Heart right ventricle (tissue), 16 donors: Measurements from ENCODE around the gene CHMP2A. TPM values are rescaled to one million over a fixed set of nuclear protein-coding genes. Genes with fewer than 3 reads are reported as not detected.

ENCODE experiments used
- ATAC-seq, 8 donors: fragments of 200-7000 bp; cut with Tn5 transposase; one replicate each; pipeline ENCODE4 v1.9.1; 2020; ENCODE audit warnings: mild to moderate bottlenecking in 8 of 8, moderate library complexity in 8 of 8, moderate number of reproducible peaks in 1 of 8
- DNase-seq, 2 donors: peaks; one replicate each; pipeline ENCODE4 v3.0.0-alpha.2; 2020
- H3K27ac ChIP-seq, 10 donors: fragments of 200-600 bp; sonication (generic) in 2 of 10; one replicate each; pipeline versions ENCODE4 v1.5.0 to v1.8.0; 2020 to 2022; ENCODE audit warnings: mild to moderate bottlenecking in 3 of 10
- H3K27me3 ChIP-seq, 7 donors: fragments of 200-600 bp; one replicate each; pipeline ENCODE4 v1.8.0; 2021 to 2022; ENCODE audit warnings: mild to moderate bottlenecking in 2 of 7
- H3K36me3 ChIP-seq, 9 donors: fragments of 200-600 bp; sonication (generic) in 1 of 9; one replicate each; pipeline versions ENCODE4 v1.5.0 to v1.8.0; 2020 to 2022; ENCODE audit warnings: mild to moderate bottlenecking in 2 of 9
- H3K4me1 ChIP-seq, 9 donors: fragments of 200-600 bp; sonication (generic) in 1 of 9; one replicate each; pipeline versions ENCODE4 v1.5.0 to v1.8.0; 2020 to 2022; ENCODE audit warnings: mild to moderate bottlenecking in 4 of 9
- H3K4me3 ChIP-seq, 10 donors: fragments of 200-600 bp; sonication (generic) in 2 of 10; one replicate each; pipeline versions ENCODE4 v1.5.0 to v1.8.0; 2020 to 2022; ENCODE audit warnings: mild to moderate bottlenecking in 7 of 10, moderate library complexity in 2 of 10
- H3K9me3 ChIP-seq, 11 donors: fragments of 200-600 bp in 10 of 11; sonication (generic) in 2 of 11; one replicate each; pipeline versions ENCODE4 v1.5.0 to v1.8.0; 2013 to 2022; ENCODE audit warnings: mild to moderate bottlenecking in 2 of 11, control low read depth in 1 of 11, moderate library complexity in 1 of 11
- WGBS, 2 donors: extraction: QIAGEN DNeasy Blood & Tissue Kit; methylation state at CpG; one replicate each; pipeline ENCODE4 v1.1.7; 2013; ENCODE audit warnings: inconsistent platforms in 1 of 2; 5-methylcytosine and 5-hydroxymethylcytosine counted together
- intact Hi-C, 10 donors: fragments of 100-400 bp; cut with DNase I; formaldehyde crosslinking; loops; one replicate each; pipeline versions ENCODE4 v1.11.1 to v1.14.2; 2022
- polyA plus RNA-seq, 2 donors: library from polyadenylated mRNA; stranded (reverse); fragments of 200-250 nt; gene quantifications; one replicate each; pipeline ENCODE4 v1.2.3, GENCODE V29; 2013
- total RNA-seq, 10 donors: library from RNA; stranded (reverse); fragmentation: NEBNext Ultra II Directional in 3 of 10; extraction: Animal tissue kit (Norgen Biotek cat#: 25700) in 3 of 10; gene quantifications; one replicate each; pipeline versions ENCODE4 v1.2.1 to v1.2.4, GENCODE V29; 2021 to 2023
- TF ChIP-seq, protein P1 (sequence below), 9 donors: fragments of 200-600 bp; sonication (generic) in 2 of 9; IDR thresholded peaks; one replicate each; pipeline versions ENCODE4 v1.5.0 to v1.8.0; 2021 to 2022; ENCODE audit warnings: antibody characterized with exemption in 9 of 9, mild to moderate bottlenecking in 5 of 9, moderate library complexity in 1 of 9
- donor health status: Arrhythmogenic right ventricular cardiomyopathy.
- donor health status: ischemic (EF 13 %, LVEDD 7.1; RV severe dilation, severe dysfunction).
- donor health status: healthy with polysubstance abuse.
- donor health status: DM: no; HTN: yes; CAD: no.
- donor health status: DM: no; HTN: no; CAD: no.
- donor health status: ischemic (EF 25% LVEDD 6.9; RV normal size, moderate dysfunction).
- donor health status: ischemic (EF 25% LVEDD 5.7; RV mildly dilated, moderate dysfunction).
- donor health status: healthy.
- donor health status: DM: yes; HTN: yes; CAD: no.
- donor health status: Ischemic cardiomyopathy.
- donor health status: ischemic (EF 35%, LVEDD 5.7; RV mildly dilated, moderate dysfunction).
- donor health status: nonischemic (EF 11% LVEDD 7.7; RV severe dilation, severe dysfunction).
- donor health status: DM: yes; HTN: yes; CAD: no.
- donor health status: PGD.
- donor health status: ischemic (EF 29% LVEDD 5.4; RV normal size, mild dysfunction).
- donor health status: nonischemic (EF 23%, LVEDD 6.1; RV moderate dilation, normal function).

CHMP2A gene
- total and polyA plus RNA-seq, 12 donors, result 123 to 349 (median 133) TPM

DNA sequence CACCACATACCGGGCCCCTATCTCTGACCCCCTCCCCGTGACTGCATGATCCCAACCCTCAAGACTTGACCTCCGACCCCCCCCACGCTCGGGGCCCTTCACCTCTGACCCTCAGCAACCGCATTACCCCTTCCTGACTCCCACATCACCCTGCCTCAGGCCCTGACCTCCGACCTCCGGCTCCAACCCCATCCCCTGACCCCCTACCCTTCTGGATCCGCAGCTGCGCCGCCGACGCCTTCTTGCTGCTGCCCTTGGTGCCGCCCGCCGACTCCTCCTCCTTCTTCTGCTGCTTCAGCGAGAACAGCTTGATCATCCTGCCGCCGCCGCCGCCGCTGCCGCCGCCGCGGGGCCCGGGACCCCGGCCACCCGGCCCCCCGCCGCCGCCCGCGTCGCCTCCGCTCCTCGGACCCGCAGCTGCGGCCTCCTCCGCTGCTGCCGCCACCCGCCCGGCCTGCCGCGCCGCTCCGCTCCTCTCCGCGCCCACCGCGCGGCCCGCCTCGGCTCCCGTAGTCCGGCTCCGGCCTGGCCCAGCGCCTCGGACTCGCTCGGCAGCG is 3.2 kb upstream of the CHMP2A start, which contains the start of gene UBE2M:
UBE2M (minus strand) TSS at position 546 of the 557 bp plus-strand sequence; CDS start at position 316, 230 bp downstream.
- TF ChIP-seq, protein P1, sequence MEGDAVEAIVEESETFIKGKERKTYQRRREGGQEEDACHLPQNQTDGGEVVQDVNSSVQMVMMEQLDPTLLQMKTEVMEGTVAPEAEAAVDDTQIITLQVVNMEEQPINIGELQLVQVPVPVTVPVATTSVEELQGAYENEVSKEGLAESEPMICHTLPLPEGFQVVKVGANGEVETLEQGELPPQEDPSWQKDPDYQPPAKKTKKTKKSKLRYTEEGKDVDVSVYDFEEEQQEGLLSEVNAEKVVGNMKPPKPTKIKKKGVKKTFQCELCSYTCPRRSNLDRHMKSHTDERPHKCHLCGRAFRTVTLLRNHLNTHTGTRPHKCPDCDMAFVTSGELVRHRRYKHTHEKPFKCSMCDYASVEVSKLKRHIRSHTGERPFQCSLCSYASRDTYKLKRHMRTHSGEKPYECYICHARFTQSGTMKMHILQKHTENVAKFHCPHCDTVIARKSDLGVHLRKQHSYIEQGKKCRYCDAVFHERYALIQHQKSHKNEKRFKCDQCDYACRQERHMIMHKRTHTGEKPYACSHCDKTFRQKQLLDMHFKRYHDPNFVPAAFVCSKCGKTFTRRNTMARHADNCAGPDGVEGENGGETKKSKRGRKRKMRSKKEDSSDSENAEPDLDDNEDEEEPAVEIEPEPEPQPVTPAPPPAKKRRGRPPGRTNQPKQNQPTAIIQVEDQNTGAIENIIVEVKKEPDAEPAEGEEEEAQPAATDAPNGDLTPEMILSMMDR (IDR thresholded peaks at IDR 0.05), result no peak
- Histone ChIP-seq H3K27ac (peak within 1 kb of the TSS; percentile 98 to 100 (median 100)), H3K36me3 (peaks cover 0 to 24% (median 11%) of the 10 kb centered on the region in 9 donors), H3K4me3 (peak within 1 kb of the TSS; percentile 57 to 98 (median 76)), H3K4me1 (peaks cover 37 to 76% (median 65%) of the 10 kb centered on the region in 9 donors), H3K27me3 (peaks cover 0 to 21% (median 0%) of the 10 kb centered on the region in 7 donors), H3K9me3 (no peaks in the 10 kb centered on the region)
- WGBS, 2 donors, result 0 to 1% methylated on average over 53 to 59 of the region's 62 CpGs
- no peak for ATAC-seq
- intact Hi-C loops, result no loop called here
- DNase-seq, result peak; percentile 62 to 63

DNA sequence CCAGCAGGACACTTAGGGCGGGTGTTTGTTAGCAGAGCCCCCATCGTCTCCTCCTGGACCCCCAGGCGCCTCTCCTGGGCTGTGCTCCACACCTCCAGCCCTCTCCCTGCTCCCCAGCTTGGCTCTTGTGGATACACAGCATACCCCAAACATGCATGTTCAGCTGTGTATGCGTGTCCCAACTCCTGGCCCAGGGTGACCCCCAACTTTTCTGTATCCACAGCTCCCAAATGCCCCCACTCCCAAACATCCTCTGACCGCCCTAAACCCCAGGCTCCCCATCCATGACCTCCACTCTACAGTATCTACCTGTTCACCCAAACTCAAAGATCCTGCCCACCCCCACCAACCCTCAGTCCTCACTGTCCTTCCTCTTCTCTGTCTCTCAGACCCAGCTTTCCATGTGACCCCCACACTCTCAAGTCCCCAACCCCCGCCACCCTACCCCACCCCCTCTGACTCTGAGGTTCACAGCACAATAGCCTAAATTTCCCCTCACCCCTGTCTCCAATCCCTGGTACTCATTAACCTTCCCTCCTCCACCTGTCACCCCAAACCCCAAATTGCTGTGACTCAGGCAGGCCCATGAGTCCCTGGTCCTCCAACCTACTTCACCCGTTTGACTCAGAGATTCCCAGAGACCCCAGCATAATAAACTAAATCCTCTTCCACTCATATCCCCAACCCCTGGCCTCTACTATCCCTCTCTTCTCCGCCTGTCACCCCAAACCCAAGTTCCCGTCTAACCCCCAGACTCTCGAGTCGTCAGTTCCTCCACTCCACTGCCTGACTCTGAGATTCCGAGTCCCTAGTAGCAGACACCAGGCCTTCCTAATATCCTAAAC is 2.5 kb upstream of the CHMP2A start:
- DNase-seq (no peak), ATAC-seq (no peak)
- H3K36me3 ChIP-seq, result peaks cover 0 to 31% (median 16%) of the 10 kb centered on the region in 9 donors
- H3K27ac ChIP-seq, result peak overlapping the region; percentile 86 to 100 (median 100)
- WGBS, 2 donors, result 34 to 40% methylated on average over 12 of the region's 12 CpGs
- peaks cover 0 to 14% (median 0%) of the 10 kb centered on the region in 7 donors for H3K27me3 ChIP-seq
- intact Hi-C loops, result no loop called here
- H3K9me3 ChIP-seq, result no peaks in the 10 kb centered on the region
- TF ChIP-seq, protein P1 (IDR thresholded peaks at IDR 0.05), result no peak
- peak overlapping the region; percentile 57 to 98 (median 76) for H3K4me3 ChIP-seq
- H3K4me1 ChIP-seq, result peaks cover 30 to 73% (median 61%) of the 10 kb centered on the region in 9 donors

DNA sequence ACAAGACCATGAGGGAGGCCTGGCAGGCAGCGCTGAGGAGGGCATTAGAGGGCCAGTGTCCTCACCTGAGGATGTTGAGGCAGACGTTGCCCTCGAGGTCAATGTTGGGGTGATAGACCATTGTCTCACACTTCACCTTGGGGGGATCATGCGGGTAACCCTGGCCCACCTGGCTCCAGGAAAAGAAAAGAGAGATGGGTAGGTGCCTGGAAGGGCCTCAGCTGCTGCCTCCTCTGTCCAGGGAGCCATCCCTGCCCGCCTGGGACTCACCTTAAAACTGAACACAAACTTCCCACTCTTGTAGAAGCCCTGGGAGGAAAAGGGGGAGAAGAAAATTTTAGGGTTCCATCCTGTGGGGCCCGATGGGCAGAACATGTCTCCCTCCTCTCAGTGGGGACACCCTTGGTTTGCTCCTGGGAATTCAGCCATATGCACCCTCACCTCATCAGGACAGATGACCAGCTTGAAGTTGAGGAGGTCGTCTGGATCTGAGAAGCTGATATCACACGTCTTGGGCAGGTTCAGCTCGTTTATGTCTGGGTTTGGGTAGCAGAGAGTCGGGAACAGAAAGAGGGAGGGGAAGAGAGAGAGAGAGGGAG is 1.8 kb upstream of the CHMP2A start:
- intact Hi-C loops, result no loop called here
- H3K4me3 ChIP-seq, result peak overlapping the region in 9 of 10 donors; percentile 59 to 98 (median 77)

More for the DNA sequence above, 1.8 kb upstream of the CHMP2A start:
- Histone ChIP-seq H3K27me3 (peaks cover 0 to 7% (median 0%) of the 10 kb centered on the region in 7 donors), H3K9me3 (no peaks in the 10 kb centered on the region), H3K4me1 (peaks cover 24 to 66% (median 53%) of the 10 kb centered on the region in 9 donors), H3K27ac (peak overlapping the region in 8 of 10 donors; percentile 14 to 100 (median 100)), H3K36me3 (peaks cover 0 to 38% (median 23%) of the 10 kb centered on the region in 9 donors)
- WGBS, 2 donors, result 64 to 65% methylated on average over 10 of the region's 10 CpGs
- no peak for DNase-seq
- no peak for ATAC-seq
- TF ChIP-seq, protein P1 (IDR thresholded peaks at IDR 0.05), result no peak
